Measurements from ENCODE around the gene C11orf54.

C11orf54 gene

DNA sequence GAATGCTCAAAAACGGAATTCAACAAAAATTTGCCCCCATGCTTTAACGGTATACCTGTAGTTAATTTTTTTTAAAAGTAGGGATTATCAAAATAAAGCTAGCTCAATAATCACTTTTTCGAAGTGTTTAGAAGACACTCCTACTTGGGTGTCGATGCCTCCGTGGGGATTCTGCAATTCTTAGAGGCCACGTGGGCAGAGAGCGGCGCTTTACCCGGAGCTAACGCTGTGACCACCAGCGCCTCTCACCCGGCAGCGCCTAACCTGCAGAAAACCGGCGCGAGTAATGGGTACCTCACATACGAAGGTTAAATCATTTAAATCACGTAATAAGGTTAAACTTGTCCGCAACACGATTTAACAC is 760 bp upstream of the C11orf54 start:
- TF ChIP-seq GATA2 (IDR thresholded peaks at IDR 0.05; ENCODE audit: low read depth, low read length) (no peak), GATA3 (IDR thresholded peaks at IDR 0.05; ENCODE audit: low read depth, low read length) (no peak)

DNA sequence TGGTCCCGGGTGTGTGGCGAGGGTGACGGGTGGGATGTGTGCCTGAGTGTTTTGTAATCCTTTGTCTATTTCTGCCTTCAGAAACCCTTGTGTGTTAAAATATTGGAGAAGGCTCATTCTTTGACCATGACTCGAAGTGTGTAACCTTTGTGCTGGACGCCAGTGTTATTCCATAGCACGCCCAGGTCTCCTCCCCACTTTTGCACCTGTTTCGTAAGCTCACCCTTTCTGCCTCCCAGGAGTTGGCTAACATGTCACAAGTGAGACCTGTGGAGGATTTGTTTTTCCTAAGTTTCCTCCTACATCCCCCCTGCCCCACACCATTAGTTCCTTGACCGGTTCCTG is 382 bp downstream of the C11orf54 start:
- TF ChIP-seq GATA2 (IDR thresholded peaks at IDR 0.05; ENCODE audit: low read depth, low read length) (no peak), GATA3 (IDR thresholded peaks at IDR 0.05; ENCODE audit: low read depth, low read length) (no peak)

DNA sequence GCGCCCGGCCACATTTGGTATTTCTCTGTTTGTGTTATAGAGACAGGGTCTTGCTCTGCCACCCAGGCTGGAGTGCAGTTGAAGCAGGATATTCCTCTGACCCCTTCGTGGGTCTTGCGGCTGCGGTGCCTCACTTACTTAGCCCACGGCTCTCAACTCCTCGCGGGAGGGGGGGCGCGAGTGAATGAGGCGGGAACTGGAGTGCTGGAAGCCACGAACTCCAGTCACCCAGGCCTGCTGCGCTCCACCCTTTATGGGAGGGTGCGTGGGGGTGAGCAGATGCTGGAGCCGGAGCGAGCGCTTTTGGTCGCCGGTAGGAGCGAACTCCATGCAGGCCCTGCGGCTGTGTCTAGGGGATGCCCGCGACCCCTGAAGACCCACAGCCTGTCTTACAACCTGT is 1.8 kb downstream of the C11orf54 start:
- TF ChIP-seq GATA3 (IDR thresholded peaks at IDR 0.05; ENCODE audit: low read depth, low read length) (no peak), GATA2 (IDR thresholded peaks at IDR 0.05; ENCODE audit: low read depth, low read length) (no peak)

- TF ChIP-seq GATA3 (IDR thresholded peaks at IDR 0.05; ENCODE audit: low read depth, low read length) = no peak
- no peak for TF ChIP-seq GATA2 (IDR thresholded peaks at IDR 0.05; ENCODE audit: low read depth, low read length)
Measured at GRCh38 chr11:93744669-93745004, 3.2 kb downstream of the C11orf54 start.

DNA sequence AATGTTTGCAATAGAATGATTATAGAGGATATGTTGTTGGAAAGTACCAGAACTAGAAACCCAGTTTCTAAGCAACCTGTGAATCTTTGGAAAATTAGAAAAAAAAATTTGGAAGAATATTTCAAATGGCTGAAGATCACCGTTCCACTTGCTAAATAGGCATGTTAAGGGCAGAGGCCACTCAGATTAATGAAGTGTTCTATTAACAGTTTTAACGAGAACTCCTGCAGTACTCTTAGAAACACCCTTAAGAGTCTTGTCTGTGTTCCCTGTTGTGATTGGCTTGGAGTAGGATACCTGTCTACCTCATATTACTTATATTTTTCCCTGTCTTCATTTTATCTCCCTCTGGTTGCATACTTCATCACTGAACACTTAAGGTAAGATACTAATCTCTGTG is 4.6 kb downstream of the C11orf54 start:
- TF ChIP-seq GATA3 (IDR thresholded peaks at IDR 0.05; ENCODE audit: low read depth, low read length) = no peak
- TF ChIP-seq GATA2 (IDR thresholded peaks at IDR 0.05; ENCODE audit: low read depth, low read length) = no peak

GRCh38 chr11:93747122-93747521 is 5.7 kb downstream of the C11orf54 start:
- TF ChIP-seq GATA2 (IDR thresholded peaks at IDR 0.05; ENCODE audit: low read depth, low read length) = no peak
- no peak for TF ChIP-seq GATA3 (IDR thresholded peaks at IDR 0.05; ENCODE audit: low read depth, low read length)

- TF ChIP-seq GATA2 (IDR thresholded peaks at IDR 0.05; ENCODE audit: low read depth, low read length) = no peak
- TF ChIP-seq GATA3 (IDR thresholded peaks at IDR 0.05; ENCODE audit: low read depth, low read length) = no peak
Measured at GRCh38 chr11:93751001-93751400, 9.5 kb downstream of the C11orf54 start.

DNA sequence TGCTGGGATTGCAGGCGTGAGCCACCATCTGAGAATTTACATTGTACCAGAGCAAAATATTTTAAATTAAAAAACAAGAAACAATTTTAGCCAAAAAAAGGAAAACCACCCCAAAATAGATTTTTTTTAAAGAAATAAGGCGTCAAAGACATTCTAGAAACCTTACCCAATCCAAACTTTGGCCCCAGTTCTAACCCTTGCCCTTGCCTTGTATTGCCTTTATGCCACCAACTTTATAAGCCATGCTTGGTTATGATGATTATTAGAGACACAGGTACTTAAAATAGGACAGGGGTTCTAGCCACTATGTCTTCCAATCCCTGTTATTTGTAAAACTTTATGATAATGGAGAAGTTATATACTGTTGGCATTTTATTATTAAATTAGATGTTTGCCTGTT is 11.8 kb downstream of the C11orf54 start:
- TF ChIP-seq GATA2 (IDR thresholded peaks at IDR 0.05; ENCODE audit: low read depth, low read length) (no peak), GATA3 (IDR thresholded peaks at IDR 0.05; ENCODE audit: low read depth, low read length) (no peak)

DNA sequence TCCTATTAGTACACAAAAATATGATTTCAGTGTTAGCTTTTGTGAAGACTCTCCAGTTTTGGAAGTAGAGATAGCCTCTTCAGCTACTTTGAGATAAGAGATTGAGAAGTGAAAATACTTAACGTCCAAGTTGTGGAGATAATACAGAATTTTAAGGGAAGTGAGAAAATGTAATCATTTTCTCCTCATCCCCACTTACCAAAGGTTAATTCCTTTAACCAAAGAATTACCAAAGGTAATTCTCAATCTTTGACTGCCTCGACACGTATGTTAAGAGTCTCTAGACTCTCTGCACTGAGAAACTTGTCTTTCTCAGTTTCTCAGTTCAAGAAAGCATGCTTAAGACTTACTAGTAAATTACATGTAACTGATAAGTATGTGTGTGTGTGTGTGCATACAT is 15.3 kb downstream of the C11orf54 start:
- no peak for TF ChIP-seq GATA2 (IDR thresholded peaks at IDR 0.05; ENCODE audit: low read depth, low read length)
- TF ChIP-seq GATA3 (IDR thresholded peaks at IDR 0.05; ENCODE audit: low read depth, low read length) = no peak

DNA sequence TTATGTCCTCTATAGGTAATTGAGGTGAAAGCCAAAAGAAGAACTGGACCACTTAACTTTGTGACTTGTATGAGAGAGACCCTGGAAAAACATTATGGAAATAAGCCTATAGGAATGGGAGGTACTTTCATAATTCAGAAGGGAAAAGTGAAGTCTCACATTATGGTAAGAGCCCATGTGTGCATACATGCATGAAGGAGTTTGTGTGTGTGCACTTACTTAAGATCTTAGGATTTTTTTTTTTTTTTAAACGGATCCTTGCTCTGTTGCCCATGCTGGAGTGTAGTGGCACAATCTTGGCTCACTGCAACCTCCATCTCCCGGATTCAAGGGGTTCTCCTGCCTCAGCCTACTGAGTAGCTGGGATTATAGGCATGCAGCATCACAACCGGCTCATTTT is 15.8 kb downstream of the C11orf54 start:
- TF ChIP-seq GATA3 (IDR thresholded peaks at IDR 0.05; ENCODE audit: low read depth, low read length) (no peak), GATA2 (IDR thresholded peaks at IDR 0.05; ENCODE audit: low read depth, low read length) (no peak)

DNA sequence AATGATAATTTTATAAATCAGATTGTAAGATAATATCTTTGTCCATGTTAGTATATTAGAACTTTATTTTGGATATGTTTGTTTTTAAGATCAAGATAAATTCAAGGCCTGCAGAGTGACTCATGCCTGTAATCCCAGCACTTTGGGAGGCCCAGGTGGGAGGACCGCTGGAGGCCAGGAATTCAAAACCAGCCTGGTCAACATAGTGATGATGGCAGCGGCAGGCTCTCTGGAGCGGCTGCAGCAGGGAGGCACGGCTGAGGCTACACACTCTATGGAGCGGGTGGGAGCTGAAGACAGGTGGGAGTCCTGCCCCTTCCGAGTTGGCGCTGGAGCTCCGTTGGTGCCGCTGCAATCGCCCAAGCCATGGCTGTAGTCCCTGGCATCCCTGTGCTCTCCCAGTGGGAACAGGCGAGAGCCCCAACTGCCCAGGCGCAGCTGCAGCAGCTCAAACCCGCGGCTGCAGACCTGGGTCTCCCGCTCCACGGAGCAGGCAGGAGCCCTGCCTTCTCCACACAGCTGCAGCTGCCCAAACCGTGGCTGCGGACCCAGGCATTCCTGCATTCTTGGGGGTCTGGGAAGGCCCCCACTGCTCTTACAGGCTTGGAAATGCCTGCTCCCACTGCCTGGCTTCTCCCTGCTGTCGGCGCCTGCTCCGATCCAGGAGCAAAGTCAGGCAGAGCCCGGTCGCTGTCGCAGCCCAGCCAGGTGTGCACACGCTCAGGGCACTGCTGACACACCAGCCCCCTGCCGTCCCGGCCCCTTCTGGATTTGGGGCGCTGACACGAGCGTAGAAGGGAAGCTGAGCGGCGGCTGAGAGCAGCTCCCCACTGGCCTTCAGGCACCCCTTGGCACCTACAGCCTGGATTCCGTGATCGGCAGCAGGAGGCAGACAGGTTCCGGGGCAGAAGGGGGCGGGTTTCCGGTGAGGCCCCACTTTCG is 16.7 kb downstream of the C11orf54 start:
- TF ChIP-seq GATA2 (IDR thresholded peaks at IDR 0.05; ENCODE audit: low read depth, low read length) = no peak
- no peak for TF ChIP-seq GATA3 (IDR thresholded peaks at IDR 0.05; ENCODE audit: low read depth, low read length)

GRCh38 chr11:93761910-93762309 is 20.4 kb downstream of the C11orf54 start:
- no peak for TF ChIP-seq GATA2 (IDR thresholded peaks at IDR 0.05; ENCODE audit: low read depth, low read length)
- TF ChIP-seq GATA3 (IDR thresholded peaks at IDR 0.05; ENCODE audit: low read depth, low read length) = no peak

DNA sequence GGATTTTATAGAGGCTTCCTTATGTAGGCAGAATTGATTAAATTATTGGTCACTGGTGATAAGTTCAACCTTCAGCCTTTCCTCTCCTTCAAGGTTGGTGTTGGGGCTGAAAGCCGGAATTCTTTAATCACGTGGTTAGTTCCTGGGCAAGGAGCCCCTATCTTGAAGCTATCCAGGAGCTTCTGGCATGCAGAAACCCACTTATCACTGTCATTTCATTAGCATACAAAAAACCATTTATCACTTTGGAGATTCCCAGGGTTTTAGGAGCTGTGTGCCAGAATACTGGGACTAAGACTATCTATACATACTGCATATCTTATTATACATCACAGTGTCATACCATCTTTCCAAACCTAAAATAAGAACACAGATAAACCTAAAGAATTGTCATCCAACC is 24.1 kb downstream of the C11orf54 start:
- no peak for TF ChIP-seq GATA3 (IDR thresholded peaks at IDR 0.05; ENCODE audit: low read depth, low read length)
- no peak for TF ChIP-seq GATA2 (IDR thresholded peaks at IDR 0.05; ENCODE audit: low read depth, low read length)

DNA sequence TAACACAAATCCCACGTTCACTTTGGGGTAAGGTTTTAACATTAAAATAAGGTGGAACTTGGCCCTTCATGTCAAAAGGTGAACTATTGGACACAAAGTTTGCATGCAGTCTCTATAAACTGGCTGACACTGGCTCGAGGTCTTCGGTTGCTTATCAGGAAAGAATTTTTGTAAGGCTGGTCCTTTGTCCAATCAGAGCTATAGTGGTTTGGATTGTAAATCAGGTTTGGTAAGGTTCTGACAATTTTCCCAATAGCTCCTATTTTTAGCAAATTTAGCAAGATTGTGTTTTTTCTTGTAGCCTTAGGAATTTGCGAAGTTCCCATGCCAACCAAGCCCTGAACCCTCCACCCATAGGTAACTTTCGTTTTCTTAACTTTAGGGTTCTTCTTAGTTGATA is 25.0 kb downstream of the C11orf54 start:
- TF ChIP-seq GATA2 (IDR thresholded peaks at IDR 0.05; ENCODE audit: low read depth, low read length) (no peak), GATA3 (IDR thresholded peaks at IDR 0.05; ENCODE audit: low read depth, low read length) (no peak)

- TF ChIP-seq GATA3 (IDR thresholded peaks at IDR 0.05; ENCODE audit: low read depth, low read length) = no peak
- no peak for TF ChIP-seq GATA2 (IDR thresholded peaks at IDR 0.05; ENCODE audit: low read depth, low read length)
Measured at GRCh38 chr11:93767018-93767417, 25.5 kb downstream of the C11orf54 start.

- TF ChIP-seq GATA2 (IDR thresholded peaks at IDR 0.05; ENCODE audit: low read depth, low read length) (no peak), GATA3 (IDR thresholded peaks at IDR 0.05; ENCODE audit: low read depth, low read length) (no peak)
Measured at GRCh38 chr11:93770160-93770559, 28.7 kb downstream of the C11orf54 start.

Data from SH-SY5Y (cell line).